Coronary artery (tissue), 2 donors: Measurements from ENCODE around the gene PCSK2.

Experiments
- DNase-seq: peaks from one replicate; pipeline ENCODE4 v3.0.0-alpha.2; 2017; ENCODE audit warnings: low spot score
- H3K27ac ChIP-seq, 2 donors: fragments of 200-600 bp; sonication (generic); one replicate each; pipeline ENCODE4 v1.5.1; 2016 to 2019
- H3K4me3 ChIP-seq: fragments of 200-600 bp; sonication (generic); 2 replicates; pipeline ENCODE4 v1.5.1; 2016; ENCODE audit warnings: mild to moderate bottlenecking, moderate library complexity
- TF ChIP-seq, protein P1 (sequence below): fragments of 200-600 bp; sonication (generic); IDR thresholded peaks from one replicate; pipeline ENCODE4 v1.5.1; 2019; ENCODE audit warnings: antibody characterized with exemption

Gene PCSK2

DNA sequence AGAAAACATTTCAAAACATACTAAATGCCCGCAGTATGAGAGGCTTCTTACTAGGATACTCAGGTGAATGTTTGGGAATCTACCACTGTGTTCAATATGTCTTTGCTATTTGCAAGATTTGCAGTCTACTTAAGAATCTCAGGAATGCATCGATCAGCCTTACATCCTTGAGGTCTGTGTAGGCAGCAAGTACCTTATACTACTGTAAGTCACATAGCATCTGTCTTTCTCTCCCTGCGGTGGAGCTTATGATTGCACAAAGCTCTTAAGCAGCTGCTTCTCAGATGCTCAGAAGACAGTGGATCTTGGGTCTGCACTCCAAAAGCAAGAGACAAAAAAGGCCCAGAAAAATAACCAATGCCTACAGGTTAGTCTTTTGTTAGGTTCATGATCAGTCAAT is 21.4 kb downstream of the PCSK2 start:
- no peak for DNase-seq
- Histone ChIP-seq H3K4me3 (no peak overlapping the region), H3K27ac (no peak overlapping the region)
- TF ChIP-seq, protein P1, sequence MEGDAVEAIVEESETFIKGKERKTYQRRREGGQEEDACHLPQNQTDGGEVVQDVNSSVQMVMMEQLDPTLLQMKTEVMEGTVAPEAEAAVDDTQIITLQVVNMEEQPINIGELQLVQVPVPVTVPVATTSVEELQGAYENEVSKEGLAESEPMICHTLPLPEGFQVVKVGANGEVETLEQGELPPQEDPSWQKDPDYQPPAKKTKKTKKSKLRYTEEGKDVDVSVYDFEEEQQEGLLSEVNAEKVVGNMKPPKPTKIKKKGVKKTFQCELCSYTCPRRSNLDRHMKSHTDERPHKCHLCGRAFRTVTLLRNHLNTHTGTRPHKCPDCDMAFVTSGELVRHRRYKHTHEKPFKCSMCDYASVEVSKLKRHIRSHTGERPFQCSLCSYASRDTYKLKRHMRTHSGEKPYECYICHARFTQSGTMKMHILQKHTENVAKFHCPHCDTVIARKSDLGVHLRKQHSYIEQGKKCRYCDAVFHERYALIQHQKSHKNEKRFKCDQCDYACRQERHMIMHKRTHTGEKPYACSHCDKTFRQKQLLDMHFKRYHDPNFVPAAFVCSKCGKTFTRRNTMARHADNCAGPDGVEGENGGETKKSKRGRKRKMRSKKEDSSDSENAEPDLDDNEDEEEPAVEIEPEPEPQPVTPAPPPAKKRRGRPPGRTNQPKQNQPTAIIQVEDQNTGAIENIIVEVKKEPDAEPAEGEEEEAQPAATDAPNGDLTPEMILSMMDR = no peak

GRCh38 chr20:17262786-17263185 is 35.9 kb downstream of the PCSK2 start:
- DNase-seq = no peak
- H3K4me3 ChIP-seq = no peak overlapping the region
- TF ChIP-seq, protein P1 = no peak
- H3K27ac ChIP-seq = no peak overlapping the region

DNA sequence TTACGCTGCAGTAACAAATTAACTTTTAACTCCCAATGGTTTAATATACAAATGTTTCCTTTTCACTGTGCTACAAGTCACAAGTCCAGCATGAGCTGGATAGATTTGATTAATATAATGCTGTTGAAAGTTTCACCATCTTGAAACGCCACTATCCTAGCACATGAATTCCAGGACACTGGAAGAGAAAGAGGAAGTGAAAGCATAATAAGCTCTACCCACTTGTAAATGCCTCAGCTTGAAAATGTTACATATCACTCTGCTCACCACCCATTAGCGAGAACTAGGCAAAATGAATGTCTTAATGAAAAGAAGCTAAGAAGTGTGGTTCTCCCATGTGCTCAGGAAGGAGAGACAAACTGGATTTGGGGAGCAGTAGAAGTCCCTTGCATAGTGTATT is 46.9 kb downstream of the PCSK2 start:
- TF ChIP-seq, protein P1 = no peak
- no peak for DNase-seq
- no peak overlapping the region for H3K4me3 ChIP-seq
- H3K27ac ChIP-seq = no peak overlapping the region

GRCh38 chr20:17276101-17276500 is 49.3 kb downstream of the PCSK2 start:
- TF ChIP-seq, protein P1 = no peak
- no peak for DNase-seq
- H3K4me3 ChIP-seq = no peak overlapping the region
- no peak overlapping the region for H3K27ac ChIP-seq

- Histone ChIP-seq H3K27ac (no peak overlapping the region), H3K4me3 (no peak overlapping the region)
- no peak for DNase-seq
- TF ChIP-seq, protein P1 = no peak
Measured at GRCh38 chr20:17281478-17281877, 54.6 kb downstream of the PCSK2 start.

DNA sequence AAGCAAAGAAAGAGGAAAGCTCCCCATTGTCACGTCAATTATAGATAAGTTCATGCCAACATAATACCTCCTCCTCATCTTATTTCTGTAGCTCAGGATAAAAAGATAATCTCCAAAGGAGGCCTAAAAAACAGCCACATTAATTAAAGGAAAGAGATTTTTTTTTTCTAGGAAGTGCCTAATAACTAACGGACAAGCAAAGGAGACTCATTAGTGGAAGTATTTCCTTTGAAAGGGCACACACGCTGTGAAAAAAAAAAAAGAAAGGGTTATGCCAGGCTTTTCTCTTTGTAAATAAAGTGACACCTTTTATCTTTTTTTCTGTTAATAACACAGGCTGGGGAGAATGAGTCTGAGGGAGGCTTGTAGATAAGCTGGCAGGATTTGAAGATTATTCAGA is 55.7 kb downstream of the PCSK2 start:
- DNase-seq = no peak
- no peak overlapping the region for H3K27ac ChIP-seq
- TF ChIP-seq, protein P1 = no peak
- no peak overlapping the region for H3K4me3 ChIP-seq

DNA sequence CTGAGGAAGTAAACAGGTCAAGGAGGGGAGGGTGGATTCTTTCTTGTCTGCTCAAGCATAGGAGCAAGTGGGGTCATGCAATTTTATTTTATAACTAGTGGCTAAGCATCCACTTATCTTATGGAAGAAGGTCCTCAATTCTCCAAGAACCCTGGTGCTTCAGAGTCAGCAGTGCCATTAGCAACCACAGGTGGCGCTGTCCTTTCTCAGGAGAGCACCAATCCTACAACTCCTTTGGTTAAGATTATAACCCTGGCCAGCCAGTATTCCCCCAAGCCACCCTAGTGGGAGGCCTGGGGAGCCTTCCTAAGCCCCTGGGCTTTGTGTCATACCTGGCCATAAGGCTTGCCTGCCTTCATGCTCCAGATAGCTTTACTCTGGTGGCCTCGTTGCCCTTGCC is 60.7 kb downstream of the PCSK2 start:
- Histone ChIP-seq H3K4me3 (no peak overlapping the region), H3K27ac (no peak overlapping the region)
- DNase-seq = no peak
- TF ChIP-seq, protein P1 = no peak
